CD4-positive, alpha-beta T cell treated with Interleukin-4 for 4 hours (primary cell): ENCODE results near the gene PPP2R2C.

Experiments
- DNase-seq: peaks from one replicate; pipeline ENCODE4 v3.0.0-alpha.2; 2020

The PPP2R2C gene

DNA sequence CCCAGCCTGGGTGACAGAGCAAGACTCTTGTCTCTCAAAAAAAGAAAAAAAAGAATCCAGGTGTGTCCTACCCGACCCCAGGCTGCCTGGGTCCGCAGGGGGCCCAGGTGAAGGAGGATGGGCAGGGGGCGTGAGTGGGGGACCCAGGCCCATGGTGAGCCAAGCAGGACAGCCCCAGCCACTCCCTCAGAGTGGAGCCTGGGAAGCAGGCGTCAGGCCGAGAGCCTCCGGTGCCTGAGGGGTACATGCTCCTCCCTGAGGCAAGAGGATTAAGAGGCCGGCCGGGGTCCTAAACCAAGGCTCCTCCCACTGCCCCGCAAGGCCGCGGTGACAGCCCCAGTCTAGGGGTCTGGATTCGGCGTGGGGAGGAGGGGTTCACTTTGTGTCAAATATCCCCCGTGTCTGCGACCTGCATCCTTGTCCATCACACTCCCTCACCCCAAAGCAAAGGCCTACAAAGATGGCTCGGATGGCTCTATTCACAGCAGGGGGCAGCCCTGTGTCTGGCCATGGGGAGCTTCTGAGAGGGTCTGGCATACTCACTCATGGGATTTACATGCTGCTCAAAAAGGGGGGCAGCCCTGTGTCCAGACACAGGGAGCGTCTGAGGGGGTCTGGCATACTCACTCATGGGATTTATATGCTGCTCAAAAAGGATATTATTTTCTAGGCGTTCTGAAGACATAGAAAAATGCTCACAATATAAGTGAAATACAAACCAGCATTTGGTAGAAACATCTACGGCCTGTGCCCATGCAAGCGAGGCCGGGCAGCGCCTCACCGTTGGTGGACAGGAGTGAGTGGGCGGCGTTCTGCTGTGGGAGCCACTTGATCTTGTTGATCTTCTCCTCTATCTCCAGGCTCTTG lies 94.6 kb downstream of the PPP2R2C start:
- no peak for DNase-seq

DNA sequence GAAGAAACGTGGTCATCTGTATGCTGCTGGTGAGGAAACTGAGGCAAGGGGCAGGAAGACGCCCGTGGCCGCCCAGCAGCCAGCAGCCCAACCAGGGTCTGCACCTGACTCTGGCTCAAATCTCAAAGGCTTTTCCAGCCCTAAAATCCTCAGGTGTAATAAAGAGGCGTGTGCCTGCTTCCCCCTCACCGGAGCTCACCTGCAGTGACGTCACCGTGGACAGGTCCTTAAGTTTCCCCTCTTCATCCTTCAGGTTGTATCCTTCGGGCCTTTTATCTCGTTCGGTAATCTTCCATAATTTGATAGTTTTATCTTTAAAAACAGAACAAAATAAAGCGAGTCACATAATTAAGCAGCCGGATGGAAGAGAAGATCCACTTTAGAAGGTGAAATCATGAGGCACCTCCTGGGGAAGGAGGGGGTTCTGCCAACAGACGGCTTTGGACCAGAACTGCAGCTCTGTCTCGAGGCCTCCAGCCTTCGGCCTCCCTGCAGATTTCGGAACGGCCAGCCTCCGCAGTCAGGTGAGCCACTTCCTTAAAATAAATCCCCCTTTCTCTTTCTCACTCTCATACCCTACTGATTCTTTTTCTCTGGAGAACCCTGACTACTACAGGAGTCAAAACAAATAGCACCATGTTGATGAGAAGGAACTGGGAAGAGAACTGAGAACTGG lies 96.7 kb downstream of the PPP2R2C start:
- DNase-seq, result no peak

DNA sequence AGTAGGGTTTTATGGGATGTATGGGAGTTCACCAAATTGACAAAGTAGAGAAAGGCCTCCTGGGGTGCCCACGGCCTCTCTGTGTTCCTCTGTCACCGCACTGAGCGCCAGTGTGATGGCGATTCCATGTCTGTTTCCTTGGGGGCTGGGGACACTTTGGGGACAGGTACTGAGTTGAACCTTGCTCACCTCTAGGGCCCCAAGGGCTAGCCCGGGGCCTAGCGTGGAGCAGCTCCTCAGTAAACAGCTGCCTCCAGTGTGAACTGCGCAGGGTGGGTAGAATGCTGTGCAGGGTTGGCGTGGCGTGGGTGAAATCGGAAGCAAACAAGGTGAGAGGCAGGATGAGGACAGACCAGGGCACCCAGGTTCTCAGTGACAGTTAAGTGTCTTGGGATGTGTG lies 97.8 kb downstream of the PPP2R2C start:
- DNase-seq, result no peak

DNA sequence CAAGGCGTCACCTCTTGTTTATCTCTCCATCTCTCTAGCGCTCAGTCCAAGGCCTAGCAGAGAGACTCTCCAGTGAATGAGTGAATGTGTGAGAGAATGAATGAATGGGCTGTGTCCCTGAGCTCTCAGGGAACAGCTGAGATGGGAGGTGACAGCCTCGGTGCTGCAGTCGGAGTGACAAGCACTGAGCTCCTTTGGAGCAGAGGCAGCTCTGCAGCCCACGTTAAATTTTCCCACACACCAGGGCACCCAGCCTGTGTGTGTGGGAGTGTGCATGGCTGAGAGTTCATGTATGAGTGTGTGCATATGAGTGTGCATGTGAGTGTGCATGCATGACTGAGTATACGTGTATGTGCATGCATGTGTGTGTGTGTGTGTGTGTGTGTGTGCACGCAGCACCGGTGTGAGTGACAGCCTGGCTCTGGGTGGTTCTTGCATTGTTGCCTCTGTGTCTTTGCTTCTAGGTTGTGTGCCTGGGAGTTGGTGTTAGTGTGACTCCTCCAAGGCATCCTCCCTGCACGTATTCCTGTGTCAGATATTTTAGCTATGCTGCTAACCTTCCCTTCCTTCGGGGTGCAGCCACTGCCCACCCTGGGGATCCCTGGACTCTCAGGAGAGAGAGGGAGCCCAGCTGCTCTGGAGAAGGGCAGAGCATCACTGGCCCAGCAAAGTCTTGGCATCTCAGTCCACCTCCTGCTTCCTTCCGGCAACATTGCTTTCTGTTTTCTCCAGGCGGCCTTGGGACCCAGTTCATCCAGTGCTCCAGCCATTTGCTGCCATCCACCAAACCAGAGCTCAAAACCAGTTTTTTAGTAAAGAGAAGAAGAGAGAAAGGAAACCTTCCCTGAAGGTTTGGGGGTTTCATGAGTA lies 98.6 kb downstream of the PPP2R2C start:
- no peak for DNase-seq

DNA sequence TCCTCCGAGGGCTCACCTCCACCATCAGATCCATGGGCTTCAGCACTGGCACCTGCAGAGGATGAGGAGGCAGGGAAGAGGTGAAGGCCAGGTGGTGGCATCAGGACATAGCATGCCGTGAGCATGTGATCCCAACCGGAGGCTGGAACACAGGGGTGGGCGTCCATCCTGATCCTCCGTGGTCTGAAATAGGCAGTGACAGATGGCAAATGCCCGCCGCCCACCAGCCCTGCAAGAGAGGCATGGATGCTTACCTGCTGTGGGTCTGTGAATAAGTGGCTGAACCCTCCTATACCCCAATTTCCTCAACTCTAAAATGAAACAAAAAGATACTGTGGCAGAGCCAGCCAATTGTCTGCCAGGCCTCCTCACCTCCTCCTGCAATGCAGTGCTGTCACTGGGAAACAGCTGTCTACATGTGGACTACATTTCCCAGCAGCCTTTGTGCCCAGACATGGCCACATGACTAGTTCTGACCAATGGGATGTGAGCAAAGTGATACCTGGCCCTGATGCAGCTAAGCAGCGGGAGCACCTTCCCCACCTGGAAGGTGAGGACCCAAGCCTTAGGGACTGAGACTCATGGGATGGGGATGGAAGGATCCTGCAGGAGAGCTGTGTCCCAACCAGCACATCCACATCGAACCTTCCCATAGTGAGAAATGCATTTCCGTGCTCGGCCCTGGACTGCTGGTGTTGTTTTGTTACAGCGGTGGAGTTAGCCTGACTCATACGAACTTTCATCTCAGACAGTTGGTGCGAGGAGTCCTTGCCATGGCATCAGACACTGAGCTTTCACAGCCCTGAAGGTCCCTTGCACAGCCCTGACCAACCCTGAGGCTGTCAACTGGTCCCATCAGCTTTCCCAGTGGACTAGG lies 99.5 kb downstream of the PPP2R2C start:
- DNase-seq, result peak; percentile 7

DNA sequence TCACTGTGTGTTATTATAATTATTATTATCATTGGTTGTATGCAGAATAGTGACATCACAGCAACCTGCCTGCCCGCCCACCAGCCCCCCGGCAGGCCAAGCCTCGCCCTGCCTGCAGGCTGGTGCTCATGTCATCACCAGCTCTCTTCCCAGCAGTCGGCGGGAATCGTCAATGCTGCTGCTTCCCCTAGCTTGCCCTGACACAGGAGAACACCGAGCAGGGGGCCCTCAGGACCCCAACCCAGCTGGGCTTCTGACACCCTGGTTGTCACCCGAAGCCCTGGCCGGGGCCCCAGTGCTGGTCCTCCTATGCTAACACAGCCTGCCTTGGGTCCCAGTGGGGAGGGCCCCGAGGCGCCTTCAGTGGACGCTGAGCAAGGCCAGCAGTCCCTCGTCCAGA lies 100.6 kb downstream of the PPP2R2C start:
- no peak for DNase-seq

DNA sequence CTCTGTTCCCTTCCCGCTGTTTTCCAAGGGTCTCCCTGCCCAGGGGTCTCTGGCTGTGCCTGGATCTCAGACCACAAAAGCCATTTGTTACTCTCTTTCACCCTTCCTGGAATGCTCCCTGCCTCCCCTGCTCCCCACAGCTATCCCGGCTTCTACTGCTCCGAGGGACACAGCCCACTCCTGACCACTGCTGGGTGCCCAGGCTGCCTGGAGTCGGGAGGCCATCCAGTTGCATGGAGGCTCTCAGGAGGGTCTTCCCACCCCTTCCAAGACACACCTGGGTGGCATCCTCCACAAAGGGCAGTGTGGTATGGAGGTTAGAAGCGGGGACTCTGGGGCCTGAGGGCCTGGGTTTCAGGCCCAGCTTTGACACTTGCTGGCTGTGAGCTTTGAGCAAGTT lies 101.1 kb downstream of the PPP2R2C start:
- DNase-seq, result no peak

DNA sequence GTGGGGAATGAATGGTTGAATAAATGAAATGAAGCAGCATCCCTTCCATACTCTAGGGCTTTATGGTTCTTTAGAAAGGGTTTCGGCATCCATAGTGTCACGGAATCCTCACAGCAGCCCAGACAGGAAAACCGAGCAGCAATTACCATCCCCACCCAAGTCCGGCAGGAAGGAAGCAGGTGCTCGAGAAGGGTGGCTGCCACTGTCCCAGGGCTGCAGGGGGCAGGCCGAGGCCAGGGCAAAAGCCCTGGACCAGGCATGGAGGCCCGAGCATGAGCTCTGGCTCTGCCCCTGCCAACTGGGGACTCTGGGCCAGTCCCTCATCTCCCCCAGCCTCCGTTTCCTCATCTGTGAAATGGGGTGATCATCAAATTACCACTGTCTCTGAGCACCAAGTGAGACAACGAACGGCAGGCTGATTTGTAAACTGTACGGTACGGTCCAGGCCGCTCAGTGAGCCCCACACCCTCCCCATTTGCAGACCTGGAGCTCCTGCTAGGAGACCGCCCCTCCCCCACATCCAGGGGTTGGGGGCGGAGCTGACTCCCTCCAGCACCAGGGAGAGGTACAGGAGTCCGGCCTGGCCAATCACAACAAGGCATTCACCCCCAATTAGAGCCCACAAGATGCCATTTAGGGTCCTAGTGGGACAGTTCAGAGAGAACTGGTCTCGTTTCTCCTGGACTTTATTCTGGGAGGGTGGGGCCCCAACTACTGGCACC lies 102.3 kb downstream of the PPP2R2C start:
- no peak for DNase-seq

DNA sequence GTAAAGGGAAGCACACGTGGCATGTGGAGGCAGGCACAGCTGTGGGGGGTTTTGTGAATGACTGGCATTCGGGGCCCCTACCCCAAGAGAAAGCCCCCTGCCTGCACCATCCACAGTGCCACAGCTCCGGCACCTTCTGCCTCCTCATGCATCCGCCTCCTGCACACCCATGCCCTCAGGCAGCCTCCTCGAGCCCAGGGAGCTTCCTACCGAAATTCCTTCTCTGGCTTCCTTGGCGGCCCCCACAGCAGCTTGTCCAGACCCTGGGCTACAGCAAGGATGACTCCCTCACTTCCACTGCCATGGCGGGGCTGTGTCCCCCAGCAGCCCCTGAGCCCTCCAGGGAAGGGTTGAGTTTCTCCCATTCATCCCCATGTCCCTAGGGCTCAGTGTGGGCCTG lies 102.9 kb downstream of the PPP2R2C start:
- no peak for DNase-seq

DNA sequence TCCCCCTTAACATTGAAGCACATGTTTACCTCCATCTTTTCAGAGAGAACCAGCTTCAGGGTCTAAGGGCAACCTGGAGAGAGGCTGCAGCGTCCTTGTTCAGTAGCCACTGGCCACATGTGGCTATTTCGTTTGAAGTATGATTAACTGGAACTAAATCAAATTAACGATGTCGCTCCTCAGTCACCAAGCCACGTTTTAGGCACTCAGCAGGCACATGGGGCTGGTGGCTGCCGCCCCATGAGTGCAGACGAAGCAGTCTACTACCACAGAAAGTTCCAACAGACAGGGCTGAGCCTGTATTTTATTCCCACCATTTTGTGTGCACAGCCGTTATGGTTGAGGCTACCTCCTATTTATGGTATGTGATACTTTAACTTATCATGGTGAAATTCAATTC lies 103.4 kb downstream of the PPP2R2C start:
- DNase-seq, result no peak

DNA sequence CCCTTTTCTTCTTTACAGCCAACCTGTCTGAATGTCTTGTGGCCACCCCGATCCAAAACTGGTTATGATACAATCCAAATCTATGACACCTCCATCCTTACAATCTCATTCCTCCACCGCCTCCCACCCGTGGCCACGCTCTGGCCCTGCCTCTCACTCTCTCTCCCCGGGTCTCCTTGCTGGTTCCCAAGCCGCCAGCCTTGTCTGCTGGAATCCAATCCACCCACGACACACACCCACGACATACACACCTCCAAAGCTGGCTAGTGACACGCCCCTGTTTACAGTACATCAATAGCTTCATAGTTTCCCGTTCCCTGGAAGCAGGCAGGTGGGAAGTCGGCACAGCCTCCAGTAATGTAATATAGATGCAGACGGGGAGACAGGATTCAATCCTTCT lies 103.8 kb downstream of the PPP2R2C start:
- no peak for DNase-seq

DNA sequence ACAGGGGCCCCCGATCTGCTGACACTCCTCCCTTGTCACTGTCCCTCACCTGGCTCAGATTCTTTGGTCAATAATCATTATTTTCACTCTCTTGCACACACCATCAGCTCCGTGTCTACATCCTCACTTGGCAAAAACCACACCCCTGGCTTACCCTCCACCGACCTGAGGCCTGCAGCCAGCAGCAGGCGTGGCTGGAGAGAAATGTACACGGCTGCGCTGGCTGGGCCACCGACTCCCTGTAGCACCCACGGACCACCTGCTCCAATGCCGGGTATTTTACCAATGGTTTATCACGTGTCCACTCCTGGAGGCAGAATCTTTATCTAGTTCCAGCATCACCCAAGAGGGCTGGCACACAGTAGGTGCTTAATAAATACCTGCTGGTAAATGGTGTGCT lies 104.3 kb downstream of the PPP2R2C start:
- no peak for DNase-seq

DNA sequence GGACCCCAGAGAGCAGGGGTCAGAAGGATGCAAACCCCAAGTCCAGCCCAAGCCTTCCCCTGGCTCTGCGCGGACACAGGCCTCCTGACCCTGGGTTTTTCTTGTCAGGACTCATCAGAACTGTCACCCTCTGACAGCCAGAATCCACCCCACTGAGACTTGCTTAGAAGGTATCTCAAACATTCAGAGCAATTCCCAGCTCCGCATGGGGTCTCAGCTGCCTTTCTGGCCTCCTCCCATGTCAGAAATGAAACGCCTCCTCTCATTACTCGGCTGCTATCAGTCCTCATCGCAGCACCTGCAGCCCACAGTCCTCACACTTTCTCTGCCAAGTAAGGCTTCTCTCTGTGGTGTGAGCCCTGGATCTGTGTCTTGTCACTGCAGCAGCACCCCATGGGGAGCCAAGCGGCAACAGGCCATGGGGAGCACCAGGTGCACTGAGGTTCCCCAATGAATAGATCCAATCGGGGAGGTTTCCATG lies 105.0 kb downstream of the PPP2R2C start:
- no peak for DNase-seq

DNA sequence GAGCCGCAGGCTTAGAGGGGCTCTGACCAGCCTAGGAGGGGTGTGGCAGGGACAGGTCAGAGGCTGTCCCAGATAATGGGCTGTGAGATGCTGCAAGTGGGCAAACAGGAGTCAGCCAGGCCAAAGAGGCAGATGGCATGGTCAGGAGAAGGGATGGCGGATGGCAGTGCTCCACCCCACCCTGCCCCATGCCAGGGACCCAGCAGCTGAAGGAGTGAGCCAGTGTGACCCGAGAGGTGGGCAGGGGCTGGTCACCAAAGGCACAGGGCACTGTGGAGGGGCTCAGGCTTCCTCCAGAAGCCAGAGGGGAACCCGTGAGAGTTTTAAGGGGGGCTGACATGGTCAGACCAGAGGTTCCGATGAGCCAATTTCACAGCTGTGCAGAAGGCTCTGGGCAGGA lies 105.8 kb downstream of the PPP2R2C start:
- no peak for DNase-seq

DNA sequence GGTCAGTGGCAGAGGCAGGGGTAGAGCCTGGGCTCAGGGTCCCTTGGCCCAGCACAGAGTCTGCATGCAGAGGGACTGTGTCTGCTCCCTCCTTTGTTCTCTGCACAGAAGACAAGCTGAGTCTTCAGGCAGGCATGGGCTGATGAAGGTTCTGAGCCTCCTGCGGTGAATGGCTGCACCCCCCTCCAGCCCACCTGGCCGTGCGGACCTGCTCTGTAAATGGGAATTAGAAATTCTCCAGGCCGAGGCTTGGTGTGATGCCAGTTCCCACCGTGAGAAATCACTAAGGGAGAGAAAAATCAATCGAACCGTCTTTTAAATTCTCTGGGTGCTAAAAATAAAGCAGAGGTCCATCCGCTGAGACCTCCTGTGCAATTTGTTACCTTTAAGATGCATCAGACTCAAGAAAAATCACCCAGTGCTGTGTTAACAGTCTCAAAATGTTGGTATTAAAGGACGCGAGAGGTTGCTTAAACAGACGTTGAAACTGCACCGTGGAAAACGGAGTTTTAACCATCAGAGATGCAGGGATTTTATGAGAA lies 106.8 kb downstream of the PPP2R2C start:
- no peak for DNase-seq

DNA sequence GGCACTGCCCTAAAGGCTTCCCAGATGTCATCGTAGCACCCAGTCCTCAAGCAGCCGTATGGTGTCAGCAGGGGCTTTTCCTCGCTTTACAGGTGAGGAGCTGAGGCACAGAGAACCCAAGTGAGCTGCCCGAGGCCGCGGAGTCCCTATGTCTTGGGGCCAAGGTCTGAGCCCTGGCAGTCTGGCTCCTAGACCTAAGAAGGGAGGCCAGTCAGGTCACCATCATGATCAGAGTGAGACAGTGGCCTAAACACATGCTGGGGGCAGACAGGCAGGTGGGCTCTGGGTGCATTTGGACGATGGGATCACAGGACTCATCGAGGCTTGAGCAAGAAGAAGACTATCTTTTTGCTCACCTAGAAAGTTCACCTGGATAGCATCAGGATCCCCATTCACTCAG lies 107.8 kb downstream of the PPP2R2C start:
- no peak for DNase-seq

DNA sequence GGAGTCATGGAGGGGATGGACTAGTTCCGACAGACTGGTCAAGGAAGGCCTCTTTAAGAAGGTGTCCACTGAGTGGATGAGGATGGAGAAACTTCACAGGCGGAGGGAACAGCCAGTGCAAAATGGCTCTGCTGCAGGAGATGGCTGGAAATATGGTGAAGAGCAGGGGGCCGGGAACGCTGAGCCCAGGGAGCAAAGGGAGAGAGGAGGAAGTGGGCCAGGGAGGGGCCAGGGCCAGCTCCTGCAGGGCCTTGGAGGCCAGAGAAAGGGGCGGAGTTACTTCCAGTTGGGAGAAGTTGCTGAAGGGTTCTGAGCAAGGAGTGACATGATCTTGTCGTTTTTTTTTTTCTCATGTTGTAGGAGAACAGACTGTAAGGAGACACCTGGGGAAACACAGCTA lies 108.3 kb downstream of the PPP2R2C start:
- DNase-seq, result no peak

DNA sequence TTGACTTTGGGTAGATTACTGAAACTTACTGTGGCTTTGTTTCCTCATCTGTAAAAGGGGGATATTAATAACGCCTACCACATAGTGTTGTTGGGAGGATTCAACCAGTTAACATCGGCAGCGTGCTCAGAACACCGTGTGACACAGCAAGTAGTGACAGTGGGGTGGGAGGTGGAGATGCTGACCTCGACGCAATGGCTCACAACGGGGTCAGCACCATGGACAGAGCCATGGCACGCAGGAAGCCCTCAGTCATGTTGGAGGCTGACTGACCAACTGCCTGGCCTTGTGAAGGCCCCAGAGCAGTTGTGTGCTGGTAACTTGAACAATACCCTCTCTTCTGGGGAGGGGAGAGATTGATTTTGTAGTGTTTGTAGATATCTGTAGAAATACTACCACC lies 109.5 kb downstream of the PPP2R2C start:
- no peak for DNase-seq

DNA sequence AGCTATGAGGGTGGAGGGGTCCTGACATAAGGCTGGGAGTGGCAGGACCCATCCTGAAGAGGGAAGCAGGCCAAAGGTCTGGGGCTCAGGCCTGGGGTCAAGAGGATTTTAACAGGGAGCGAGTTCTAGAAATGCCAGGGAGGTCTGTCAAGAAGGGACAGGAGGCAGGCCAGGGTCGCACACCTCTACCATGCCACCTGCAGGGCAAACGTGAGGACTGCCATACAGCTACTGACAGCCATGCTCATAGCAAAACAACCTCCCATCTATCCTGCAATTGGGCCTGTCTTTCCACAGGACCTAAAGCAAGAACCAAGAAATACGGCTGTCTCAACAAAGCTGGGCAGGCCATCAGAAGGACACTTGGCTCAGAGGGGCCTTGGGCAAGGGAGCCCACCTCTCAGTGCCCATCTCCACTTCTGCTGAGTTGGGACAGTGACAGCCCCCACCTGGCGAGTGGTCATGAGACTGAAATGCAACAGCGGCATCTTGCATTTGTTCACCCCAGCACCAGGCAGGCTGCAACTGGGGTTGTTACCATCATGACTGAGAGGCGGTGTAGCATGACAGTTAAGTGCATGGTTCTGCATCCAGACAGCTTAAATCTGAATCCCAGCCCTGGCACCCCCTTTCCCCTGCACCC lies 110.0 kb downstream of the PPP2R2C start:
- no peak for DNase-seq

DNA sequence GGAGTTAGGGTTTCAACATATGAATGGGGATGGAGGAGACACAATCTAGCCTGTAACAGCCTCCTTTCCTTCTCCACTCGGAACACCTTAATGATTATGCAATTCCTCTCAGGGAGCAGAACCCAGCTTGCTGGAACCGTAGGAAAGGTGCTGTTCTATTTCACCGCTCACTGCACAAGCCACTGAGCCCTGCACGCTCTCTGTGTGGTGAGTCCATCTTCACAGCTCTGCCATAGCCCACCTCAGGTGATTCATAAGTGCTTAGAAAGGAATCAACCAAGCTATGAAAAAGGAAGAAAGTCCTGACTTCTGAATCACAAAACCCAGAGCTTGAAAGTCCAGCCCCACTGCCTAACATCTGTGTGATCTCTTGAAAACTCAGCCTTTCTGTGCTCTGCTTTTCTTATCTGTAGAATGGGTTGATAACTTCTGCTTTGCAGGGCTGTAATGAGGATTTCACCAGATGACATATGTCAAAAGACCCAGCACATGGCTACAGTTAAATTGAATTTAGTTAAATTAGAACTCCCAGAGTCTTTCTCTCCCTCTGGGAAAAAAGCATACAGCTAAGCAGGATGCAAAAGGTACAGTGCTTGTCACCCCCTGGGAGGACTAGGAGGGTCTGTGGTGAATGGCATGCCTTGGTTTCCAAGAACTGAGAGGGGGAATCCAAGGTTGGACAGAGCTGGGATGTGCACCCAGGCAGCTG lies 111.2 kb downstream of the PPP2R2C start:
- no peak for DNase-seq
